Ishikawa (cell line): Measurements from ENCODE around the gene TFF3.

Experiments
- CEBPB ChIP-seq: IDR thresholded peaks from 2 replicates; pipeline ENCODE4 v1.6.1; 2012
- CREB1 ChIP-seq: IDR thresholded peaks from 2 replicates; pipeline ENCODE4 v1.6.1; 2012; ENCODE audit warnings: low read depth
- EGR1 ChIP-seq: IDR thresholded peaks from 2 replicates; pipeline ENCODE4 v1.6.1; 2012
- EP300 ChIP-seq: IDR thresholded peaks from 2 replicates; pipeline ENCODE4 v1.6.1; 2012; ENCODE audit warnings: borderline replicate concordance
- FOXM1 ChIP-seq: IDR thresholded peaks from 2 replicates; pipeline ENCODE4 v1.6.1; 2012; ENCODE audit warnings: low read depth, borderline replicate concordance
- MAX ChIP-seq: IDR thresholded peaks from 2 replicates; pipeline ENCODE4 v1.6.1; 2012
- NFIC ChIP-seq: IDR thresholded peaks from 2 replicates; pipeline ENCODE4 v1.6.1; 2012
- RAD21 ChIP-seq: IDR thresholded peaks from 2 replicates; pipeline ENCODE4 v1.6.1; 2012; ENCODE audit warnings: low read depth
- REST ChIP-seq: IDR thresholded peaks from 2 replicates; pipeline ENCODE4 v1.6.1; 2012; ENCODE audit warnings: low read depth, mild to moderate bottlenecking
- TAF1 ChIP-seq: IDR thresholded peaks from 2 replicates; pipeline ENCODE4 v1.6.1; 2012; ENCODE audit warnings: low read depth, mild to moderate bottlenecking
- TCF12 ChIP-seq: IDR thresholded peaks from 2 replicates; pipeline ENCODE4 v1.6.1; 2012; ENCODE audit warnings: low read depth
- TEAD4 ChIP-seq: IDR thresholded peaks from 2 replicates; pipeline ENCODE4 v1.6.1; 2012
- USF1 ChIP-seq: IDR thresholded peaks from 2 replicates; pipeline ENCODE4 v1.6.1; 2012
- YY1 ChIP-seq: IDR thresholded peaks from 2 replicates; pipeline ENCODE4 v1.6.1; 2012; ENCODE audit warnings: low read depth
- ZBTB7A ChIP-seq: IDR thresholded peaks from 2 replicates; pipeline ENCODE4 v1.6.1; 2012; ENCODE audit warnings: low read depth

Gene TFF3

GRCh38 chr21:42264245-42265195 is 50.7 kb downstream of the TFF3 start:
- TF ChIP-seq REST, result peak; percentile 49; the same call in 1 of the 2 replicates
- TF ChIP-seq YY1, result no peak
- no peak for TF ChIP-seq MAX
- TF ChIP-seq EGR1, result no peak
- TF ChIP-seq EP300, result no peak

GRCh38 chr21:42263591-42264131 is 51.5 kb downstream of the TFF3 start:
- no peak for TF ChIP-seq TCF12
- TF ChIP-seq NFIC, result no peak
- no peak for TF ChIP-seq USF1
- no peak for TF ChIP-seq REST
- TF ChIP-seq CREB1, result no peak
- no peak for TF ChIP-seq EP300
- no peak for TF ChIP-seq EGR1
- no peak for TF ChIP-seq FOXM1
- no peak for TF ChIP-seq TAF1
- no peak for TF ChIP-seq CEBPB
- TF ChIP-seq RAD21, result no peak
- no peak for TF ChIP-seq ZBTB7A

GRCh38 chr21:42262831-42263231 is 52.4 kb downstream of the TFF3 start:
- TF ChIP-seq EP300 (no peak), MAX (no peak), CREB1 (no peak), NFIC (no peak)

GRCh38 chr21:42261829-42262200 is 53.4 kb downstream of the TFF3 start:
- TF ChIP-seq USF1, result no peak
- no peak for TF ChIP-seq TEAD4
- no peak for TF ChIP-seq ZBTB7A
- TF ChIP-seq RAD21, result no peak
- no peak for TF ChIP-seq EP300
- no peak for TF ChIP-seq TCF12
- TF ChIP-seq MAX, result no peak
- TF ChIP-seq NFIC, result no peak
- no peak for TF ChIP-seq REST
- TF ChIP-seq CREB1, result no peak
- no peak for TF ChIP-seq FOXM1
- no peak for TF ChIP-seq EGR1
- TF ChIP-seq YY1, result no peak
- no peak for TF ChIP-seq CEBPB
- TF ChIP-seq TAF1, result no peak
